RCC 7860 (cell line): ENCODE results near the gene RAC2.

Source experiments
- DNase-seq: peaks from one replicate; pipeline ENCODE4 v3.0.0-alpha.2; 2015; ENCODE audit warnings: low spot score
- FAIRE-seq: peaks from 2 replicates; lab custom pipeline; 2012; peaks lifted over from hg19 to GRCh38; lab: Jason Lieb, UNC

Gene RAC2

DNA sequence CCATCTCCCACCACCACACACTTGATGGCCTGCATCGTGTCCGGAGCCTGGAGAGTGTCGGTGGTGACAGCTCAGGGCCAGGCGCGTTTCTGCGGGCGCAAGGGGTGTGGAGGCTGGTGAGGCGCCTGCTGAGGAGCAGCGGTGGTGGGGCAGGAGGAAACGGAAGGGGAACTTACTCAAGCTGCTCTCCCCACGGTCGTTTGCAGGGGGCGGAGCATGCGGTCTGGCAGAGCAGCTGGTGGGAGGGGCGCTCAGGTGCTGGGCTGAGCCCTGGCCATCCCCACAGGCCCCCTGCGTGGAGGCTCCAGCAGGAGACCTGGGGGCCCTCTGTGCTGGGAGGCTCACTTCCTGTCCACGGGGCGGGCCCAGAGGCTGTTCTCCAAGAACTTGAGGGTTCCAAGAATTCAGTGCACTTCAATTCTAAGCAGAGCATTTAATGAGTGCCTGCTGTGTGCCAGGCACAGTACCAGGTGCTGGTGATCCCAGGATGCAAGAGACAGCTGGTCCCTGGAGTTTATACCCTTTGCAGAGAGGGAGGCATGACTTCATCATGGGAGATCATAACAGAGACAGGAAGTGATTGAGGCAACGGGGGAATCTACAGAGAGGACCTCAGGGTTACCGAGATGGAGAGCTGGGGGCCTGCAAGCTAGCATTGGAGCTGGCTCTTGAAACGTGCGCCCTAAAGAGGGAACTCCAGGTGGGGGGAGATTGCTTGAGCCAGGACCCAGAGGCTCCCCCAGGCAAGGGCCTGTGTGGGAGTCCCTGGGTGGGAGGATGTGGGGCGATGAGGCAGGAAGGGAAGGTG lies at the start of gene RAC2:
Gene RAC2 (minus strand): TSS at position 156 of the 808 bp plus-strand sequence. CDS start 121 bp downstream, at position 35.
- DNase-seq (peak; percentile 83), FAIRE-seq (peak; percentile 76)

DNA sequence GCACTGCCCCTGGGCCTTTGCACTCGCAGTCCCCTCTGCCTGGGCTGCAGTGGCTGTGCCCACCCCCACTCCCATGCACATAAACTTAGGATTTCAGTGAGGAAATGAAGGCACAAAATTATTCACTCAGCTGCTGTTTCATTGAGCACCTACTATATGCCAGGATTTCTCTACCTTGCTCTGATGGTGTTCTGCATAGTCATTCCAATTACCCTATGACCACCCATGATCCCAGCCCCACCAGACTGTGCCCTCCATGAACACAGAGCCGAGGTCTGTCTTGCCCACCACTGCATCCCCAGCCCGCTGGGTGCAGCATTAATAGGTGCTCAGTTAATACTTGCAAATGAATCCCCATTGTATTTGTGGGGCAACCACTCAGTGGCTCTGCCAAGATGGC lies 49.1 kb upstream of the RAC2 start:
- DNase-seq (no peak), FAIRE-seq (no peak)

DNA sequence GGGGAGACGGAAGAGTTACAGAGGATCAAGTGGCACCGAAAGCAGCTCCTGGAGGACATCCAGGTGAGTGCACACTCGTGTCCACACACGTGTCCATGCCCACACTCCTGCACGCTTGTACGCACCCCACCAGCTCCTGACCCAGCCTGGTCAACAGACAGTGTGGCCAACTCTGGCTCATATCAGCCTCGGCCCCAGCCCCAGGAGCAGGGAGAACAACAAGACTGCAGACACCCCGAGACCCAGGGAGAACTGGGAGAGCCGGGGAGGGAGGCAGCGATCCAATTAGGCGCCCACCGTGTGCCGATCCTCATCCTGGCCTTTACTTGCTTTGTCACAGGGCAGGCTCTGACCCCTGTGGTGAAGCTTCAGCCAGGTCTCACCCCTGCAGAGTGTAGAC lies 48.6 kb upstream of the RAC2 start:
- FAIRE-seq (no peak), DNase-seq (no peak)

DNA sequence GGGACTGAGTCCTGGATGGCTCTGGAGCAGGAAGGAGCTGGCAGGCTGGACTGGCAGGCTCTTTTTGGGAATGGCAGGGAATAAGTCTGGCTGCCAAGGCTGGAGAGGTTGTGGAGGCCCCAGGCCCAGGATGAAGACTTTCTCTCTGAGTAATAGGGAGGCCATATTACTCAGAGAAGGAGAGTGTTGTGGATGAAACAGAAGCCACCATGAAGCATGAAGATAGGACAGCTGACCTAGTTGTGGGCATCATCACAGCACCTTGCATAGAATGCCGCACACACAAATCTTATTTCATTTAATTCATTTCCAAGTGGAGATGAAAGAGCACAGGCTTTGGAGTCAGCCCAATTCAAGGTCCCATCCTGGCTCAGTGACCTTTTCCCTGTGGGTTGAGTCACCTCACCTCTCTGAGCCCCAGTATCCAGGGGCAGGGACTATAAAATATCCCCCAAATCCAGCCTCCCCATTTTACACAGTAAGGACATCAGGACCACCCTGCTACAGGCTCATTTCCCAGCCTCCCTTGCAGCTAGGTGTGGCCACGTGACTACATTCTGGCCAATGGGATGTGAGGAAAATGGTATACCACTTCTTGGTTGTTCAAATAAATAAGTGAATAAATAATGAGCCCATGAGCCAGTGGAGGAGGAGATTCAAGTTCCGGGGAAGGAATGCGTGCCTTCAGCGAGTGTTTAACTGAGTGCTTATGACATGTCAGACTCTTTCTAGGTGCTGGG lies 47.7 kb upstream of the RAC2 start:
- FAIRE-seq (no peak), DNase-seq (no peak)

DNA sequence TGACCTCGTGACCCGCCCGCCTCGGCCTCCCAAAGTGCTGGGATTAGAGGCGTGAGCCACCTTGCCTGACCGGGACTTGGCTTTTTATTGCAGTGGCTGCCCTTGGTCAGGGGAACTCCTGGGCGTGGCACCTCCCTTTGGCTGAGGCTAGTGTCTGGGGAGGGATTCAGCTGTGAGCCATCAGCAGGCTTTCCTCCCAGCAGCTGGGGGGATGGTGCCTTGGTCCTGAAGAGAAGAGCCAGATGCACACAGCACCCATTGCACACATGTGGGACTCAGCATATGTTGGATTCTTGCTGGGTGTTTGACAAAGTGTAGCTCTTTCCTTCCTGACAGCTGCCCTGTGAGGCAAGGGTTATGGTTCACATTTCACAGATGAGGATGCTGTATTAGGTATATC lies 46.7 kb upstream of the RAC2 start:
- DNase-seq, result no peak
- FAIRE-seq, result no peak

DNA sequence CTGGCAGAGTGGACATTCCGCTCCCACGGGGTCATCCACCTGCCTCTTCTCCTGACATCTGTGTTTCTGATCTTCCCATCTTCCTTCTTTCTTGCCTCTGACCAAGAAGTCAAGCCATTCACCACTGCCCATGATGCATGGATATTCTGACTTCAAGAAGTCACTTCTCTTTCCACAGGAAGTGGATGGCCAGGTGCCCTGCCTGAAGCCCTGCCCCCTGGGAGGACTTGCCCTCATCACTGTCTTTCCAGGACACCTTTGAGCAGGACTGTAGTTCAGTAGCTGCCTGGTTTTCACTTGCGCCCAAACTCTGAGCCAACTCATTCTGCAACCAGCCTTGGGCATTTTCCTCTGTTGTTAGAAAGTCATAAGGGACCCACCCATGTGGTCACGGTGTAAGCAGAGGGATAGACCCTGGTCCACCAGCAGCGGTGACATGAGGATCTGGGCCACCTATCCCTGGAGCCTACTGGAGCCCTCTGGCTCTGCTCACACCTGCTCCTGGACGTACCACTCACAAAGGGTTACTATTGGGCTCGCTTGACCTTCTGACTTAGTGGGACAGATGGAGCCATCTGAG lies 45.2 kb upstream of the RAC2 start:
- no peak for FAIRE-seq
- DNase-seq, result no peak

DNA sequence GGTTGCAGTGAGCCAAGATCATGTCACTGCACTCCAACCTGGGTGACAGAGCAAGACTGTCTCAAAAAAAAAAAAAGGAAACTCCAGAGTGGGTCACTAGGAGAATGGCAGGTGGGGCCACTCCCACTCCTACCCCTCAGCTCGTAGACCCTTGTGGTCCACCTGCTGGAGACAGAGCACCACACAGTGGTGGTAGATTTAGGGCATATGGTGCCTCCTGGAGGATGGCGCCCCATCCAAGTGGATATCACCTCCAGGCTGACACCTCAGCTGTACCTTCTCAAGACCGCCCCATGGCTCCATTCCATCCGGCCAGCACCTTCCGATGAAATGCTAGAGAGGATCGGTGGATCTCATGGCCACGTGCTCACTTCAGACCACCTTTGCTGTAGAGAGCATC lies 44.5 kb upstream of the RAC2 start:
- DNase-seq (no peak), FAIRE-seq (no peak)

DNA sequence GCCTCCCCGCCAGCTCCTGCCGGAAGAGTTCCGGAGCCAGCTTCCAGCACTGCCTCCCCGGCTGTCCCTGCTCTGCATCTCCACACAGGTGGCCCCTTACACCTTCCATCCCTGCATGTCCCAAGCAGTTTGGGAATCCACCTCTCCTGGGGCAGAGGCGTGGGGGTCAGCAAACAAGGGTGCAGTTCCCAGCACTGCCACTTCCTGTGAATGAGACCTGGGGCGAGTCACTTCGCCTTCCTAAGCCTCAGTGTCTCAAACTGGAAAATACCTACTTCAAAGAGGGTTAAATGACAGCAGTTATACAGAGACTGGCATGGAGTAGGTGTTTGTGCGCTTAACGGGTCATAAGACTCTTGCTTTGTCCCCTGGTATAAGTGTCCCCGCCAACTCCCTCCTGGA lies 43.5 kb upstream of the RAC2 start:
- FAIRE-seq (no peak), DNase-seq (no peak)

DNA sequence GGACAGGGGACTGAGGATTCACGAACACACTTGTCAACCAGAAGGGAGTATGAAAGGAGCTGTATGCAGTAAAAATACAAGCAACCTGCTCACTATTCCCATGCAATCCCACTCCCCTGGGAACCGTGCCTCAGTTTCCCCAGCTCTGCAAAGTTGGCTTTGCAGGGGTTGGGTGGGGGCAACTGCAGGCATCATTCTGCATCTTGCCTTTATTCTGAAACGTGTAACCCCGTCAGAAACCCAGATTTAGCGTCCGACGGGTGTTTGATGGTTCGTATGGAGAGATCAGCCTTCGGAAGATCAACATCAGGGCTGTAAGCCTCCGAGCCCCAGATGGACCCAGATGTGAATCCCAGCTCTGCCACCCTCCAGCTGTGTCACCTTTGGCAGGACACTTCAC lies 41.9 kb upstream of the RAC2 start:
- no peak for FAIRE-seq

DNA sequence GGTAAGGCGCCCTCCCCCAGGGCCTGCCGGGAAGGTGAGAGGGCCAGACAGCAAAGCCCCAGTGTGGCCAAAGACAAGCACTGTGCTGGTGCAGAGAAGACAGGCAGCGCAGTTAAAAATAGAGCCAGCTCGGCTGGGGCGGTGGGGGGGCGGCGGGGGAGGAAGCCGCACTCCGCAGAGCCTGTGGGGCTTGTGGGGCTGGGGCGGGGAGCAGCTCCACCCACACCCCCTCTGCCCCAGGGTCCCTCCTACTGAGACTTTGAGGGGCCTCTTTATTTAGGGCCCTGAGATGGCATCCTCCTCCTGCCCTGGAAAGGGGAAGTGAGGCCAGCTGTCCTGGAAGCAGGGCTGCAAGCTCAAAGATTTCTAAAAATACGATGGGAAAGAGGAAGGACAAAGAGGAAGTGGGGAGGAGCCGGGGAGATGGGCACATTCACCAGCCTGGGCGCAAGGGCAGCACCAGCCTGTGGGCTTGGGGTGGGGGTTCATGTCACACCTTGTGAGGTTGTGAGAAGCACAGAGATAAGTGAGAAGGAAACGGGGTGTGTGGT lies 40.8 kb upstream of the RAC2 start:
- no peak for FAIRE-seq

More for the DNA sequence above, 41.9 kb upstream of the RAC2 start:
- DNase-seq, result no peak

DNA sequence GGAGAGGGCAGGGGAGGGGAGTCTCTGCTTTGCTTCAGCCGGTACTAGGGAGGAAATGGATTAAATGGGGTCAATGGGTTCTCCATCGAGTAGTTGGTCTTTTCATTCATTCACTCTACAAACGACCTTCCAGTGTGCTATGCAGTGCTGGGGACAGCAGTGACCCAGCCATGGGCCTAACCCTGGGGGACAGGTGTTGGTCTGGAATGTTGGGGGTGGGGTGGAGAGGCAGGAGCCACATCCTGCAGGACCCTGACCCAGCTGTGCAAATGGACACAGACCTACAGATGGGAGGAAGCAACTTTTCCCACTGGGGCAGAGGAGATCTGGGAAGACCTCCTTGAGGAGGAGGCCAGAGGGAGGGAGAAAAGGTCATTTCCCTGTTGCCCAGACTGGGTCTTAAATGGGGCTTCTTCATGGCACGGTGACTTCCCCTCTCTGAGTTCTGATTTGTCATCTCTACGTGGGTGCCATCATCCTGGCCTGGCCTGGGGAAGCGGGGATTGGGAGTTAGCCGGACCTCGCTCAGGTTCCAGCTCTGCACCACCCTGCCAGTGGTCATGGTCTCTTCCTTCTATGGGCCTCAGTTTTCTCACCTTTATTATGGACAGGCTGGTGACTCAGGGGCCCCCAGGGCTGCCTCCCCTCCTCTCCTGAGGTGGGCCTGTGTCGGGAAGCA lies 40.2 kb upstream of the RAC2 start:
- FAIRE-seq (no peak), DNase-seq (no peak)

More for the DNA sequence above, 40.8 kb upstream of the RAC2 start:
- no peak for DNase-seq

DNA sequence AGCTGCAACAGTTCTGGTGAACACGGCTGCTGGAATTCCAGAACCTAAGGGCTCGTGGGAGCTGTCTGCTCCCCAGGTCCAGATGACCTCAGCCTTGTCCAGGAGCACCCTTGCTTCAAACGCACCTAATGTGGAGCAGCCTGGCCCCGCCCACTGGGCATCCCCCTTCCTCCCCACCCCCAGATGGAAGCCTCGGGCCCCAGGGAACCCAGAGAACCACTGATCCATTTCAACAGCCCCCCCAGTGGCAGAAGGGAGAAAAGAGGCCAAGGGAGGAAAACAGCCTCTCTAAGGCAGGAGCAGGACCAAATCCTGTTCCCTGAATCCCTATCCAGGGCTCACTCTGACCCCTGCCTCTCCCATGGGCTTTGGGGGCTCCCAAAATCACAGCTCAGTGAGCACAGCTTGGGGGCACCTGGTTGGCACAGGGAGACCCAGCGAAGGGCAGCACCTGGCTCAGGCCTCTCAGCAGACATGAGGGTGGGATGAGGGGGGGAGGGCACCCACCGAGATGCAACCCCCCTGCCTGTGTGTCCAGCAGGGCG lies 39.4 kb upstream of the RAC2 start:
- DNase-seq (no peak), FAIRE-seq (no peak)

DNA sequence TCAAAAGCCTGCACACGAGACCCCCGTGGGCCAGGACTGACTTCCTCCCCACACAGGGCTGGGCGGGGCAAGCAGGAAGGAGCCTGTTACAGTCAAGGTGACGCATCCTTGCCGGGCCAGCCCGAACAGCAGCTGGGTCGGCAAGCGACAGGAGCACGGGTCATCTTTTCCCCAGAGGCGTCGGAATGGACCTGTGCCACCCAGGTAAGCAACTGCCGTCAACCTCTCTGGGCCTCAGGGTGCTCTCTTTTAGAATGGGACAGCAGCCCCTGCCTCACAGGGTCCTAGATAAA lies 38.3 kb upstream of the RAC2 start, which contains the start of gene CYTH4:
Gene CYTH4 (plus strand): TSS at position 124 of the 293 bp plus-strand sequence. CDS start 62 bp downstream, at position 186.
- DNase-seq (no peak), FAIRE-seq (no peak)

DNA sequence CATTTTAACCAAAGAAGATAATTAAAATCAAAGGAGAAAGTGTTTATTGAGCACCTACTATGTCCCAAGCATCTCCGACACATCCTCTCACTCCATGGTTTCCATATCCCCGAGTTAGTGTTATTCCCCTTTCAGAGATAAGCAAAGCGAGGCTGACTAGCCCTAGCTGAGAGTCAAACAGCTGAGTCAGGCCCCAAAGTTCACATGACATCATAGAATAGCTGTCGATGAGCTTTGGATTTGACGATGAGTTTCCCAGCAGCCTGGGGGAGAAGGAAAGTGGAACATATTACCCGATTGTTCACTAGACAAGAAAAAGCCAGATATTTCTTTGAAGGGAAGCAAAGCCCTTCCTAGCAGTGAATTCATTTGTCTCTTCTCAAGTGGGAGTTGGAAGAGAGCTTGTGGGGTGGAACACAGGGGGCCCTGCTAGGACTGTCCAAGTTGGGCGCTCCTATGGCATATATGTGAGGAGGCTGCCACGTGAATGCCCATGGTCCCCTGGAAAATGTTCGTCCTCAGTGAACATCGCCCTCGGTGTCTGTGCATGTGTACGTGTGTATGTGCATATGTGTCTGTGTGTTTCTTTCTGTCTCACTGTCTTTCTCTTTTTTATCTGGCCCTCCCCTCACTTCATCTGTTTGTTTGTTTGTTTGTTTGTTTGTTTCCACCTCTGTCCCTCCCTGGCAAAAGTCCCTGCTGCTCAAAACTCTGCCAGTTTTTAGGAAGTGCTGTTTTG lies 37.7 kb upstream of the RAC2 start:
- no peak for FAIRE-seq
- peak; percentile 48 for DNase-seq

DNA sequence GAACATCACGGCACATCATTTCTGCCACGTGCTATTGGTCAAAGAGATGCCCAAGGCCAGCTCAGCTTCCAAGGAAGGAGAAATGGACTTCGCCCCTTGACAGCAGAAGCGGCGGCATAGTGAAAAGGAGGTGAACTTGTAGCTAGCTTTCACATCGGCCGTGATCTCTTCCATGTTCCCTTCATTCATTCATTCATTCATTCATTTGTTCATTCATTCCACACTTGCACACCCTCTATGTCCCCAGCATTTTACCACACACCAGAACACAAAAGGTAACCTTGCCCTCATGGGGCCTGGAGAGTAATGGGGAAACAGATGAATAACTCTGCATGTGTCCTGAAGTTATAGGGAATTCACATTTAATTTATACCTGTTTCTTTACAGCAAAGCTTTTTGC lies 37.1 kb upstream of the RAC2 start:
- DNase-seq, result no peak
- FAIRE-seq, result no peak

DNA sequence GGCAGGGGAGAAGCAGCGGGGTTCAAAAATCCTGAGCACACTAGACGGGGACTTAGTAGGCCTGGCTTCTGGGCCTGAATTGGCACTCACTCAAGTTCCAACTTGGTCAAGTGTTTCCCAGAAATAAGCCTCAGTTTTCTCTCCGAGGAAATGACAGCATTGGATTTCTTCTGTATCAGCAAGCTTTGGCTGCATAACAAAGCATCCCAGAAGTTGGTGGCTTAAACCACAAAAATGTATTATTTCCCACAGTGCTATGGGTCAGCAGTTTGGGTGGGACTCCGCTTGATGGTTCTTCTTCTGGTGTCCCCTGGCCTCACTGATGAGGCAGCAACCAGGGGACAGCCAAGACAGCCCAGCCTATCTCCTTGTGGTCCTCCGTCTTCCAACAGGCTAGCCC lies 36.6 kb upstream of the RAC2 start:
- no peak for DNase-seq
- no peak for FAIRE-seq

DNA sequence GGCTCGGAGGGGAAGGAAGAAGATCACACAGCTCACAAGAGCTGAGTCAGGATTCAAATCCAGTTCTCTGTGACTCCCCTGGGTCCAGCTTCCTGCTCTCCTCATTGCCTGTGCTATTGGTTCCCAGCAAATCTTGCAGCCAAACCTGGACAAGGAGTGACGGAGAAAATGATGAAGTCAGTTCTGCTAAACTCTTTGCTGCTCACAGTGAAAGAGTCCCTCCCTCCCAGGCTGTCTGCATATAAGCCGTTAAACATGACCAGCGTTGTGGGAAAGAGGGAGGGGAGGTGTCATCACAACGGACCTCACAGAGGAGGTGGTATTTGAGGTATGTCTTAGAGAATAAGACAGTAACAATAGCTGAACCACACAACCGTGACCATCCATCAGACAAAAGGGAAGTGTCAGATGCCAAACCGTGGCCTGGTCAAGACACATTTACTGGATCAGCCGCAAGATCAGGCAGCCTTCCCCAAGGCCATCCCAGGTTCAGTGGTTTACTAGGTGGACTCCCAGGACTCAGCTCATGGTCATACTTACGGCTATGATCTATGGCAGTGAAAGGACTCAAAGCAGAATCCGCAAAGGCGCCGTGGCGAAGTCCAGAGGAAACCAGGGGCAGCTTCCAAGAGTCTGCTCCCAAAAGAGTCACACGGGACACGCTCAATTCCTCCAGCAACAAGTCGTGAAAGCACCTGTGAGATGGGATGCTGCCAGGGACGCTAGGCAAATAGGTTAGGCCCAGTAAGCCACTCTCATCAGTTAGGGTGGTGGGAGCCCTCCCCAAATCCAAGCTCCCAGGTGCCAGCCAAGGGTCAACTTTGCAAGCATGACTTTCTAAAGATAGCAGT lies 35.5 kb upstream of the RAC2 start:
- DNase-seq, result peak; percentile 99
- peak; percentile 99 for FAIRE-seq

DNA sequence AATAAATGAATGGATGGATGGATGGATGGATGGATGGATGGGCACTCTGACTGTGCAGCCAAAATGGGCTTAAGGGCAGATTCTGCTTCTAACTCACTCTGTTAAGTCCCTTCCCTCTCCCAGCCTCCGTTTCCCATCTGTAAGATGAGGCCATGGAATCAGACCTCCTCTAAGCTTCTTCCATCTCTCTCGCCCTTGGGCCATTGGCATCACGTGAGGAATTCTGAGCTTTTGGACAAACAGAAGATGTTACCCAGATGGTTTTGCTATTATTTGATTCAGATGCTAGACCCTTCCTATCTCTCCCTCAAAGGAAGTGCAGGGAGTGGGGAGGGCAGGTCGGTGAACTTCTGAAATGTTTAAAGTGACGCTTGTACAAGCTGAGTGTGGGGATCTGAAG lies 34.2 kb upstream of the RAC2 start:
- DNase-seq, result no peak
- FAIRE-seq, result no peak

DNA sequence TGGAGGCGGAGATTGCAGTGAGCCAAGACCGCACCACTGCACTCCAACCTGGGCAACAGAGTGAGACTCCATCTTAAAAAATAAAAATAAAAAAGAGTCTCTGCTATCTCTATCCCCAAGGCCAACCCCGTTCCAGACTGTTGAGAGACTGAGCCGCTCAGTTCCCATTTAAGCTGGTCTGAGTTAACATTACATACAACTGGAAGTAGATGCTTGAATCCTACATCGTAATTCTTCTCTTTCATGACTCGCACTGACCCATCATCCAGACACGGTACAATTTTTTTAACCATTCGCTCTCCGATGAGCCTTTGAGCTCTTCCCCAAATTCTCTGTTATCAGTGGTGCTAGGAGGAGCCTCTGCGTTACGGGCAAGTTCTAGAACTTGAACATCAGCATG lies 33.3 kb upstream of the RAC2 start:
- DNase-seq (peak; percentile 29), FAIRE-seq (no peak)
